22Rv1 (cell line): ENCODE results near the gene KCNIP4.

ENCODE experiments used
- H3K27ac ChIP-seq: fragments of 450-650 bp; 2 replicates; pipeline ENCODE4 v1.5.1; 2017
- ZFX ChIP-seq: fragments of 450-650 bp; IDR thresholded peaks from 2 replicates; pipeline ENCODE4 v1.6.1; 2017; ENCODE audit warnings: antibody characterized with exemption, borderline replicate concordance
- TF ChIP-seq, protein P1 (sequence below): fragments of 450-650 bp; IDR thresholded peaks from 2 replicates; pipeline ENCODE4 v1.5.1; 2017; ENCODE audit warnings: mild to moderate bottlenecking

KCNIP4 gene

DNA sequence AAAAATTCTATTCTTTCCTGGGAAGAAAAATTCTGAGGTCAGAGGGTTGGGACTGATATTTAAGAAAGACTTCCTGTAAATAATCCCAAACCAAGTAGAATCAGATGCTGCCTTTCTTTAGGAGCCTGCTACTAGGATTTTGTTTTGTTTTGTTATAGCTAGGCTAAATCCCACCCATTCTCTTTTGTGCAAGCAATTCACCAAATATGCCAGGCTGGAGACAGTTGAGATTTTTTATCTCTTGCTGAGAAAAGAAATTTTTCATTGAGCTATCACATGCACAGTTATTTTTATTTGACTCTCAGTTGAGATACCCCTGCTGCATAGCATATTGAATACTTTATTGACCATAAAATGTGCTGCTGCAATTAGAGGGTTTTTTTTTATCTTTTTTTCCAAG, 196.0 kb downstream of the KCNIP4 start:
- no peak overlapping the region for H3K27ac ChIP-seq
- TF ChIP-seq ZFX = no peak
- TF ChIP-seq, protein P1, sequence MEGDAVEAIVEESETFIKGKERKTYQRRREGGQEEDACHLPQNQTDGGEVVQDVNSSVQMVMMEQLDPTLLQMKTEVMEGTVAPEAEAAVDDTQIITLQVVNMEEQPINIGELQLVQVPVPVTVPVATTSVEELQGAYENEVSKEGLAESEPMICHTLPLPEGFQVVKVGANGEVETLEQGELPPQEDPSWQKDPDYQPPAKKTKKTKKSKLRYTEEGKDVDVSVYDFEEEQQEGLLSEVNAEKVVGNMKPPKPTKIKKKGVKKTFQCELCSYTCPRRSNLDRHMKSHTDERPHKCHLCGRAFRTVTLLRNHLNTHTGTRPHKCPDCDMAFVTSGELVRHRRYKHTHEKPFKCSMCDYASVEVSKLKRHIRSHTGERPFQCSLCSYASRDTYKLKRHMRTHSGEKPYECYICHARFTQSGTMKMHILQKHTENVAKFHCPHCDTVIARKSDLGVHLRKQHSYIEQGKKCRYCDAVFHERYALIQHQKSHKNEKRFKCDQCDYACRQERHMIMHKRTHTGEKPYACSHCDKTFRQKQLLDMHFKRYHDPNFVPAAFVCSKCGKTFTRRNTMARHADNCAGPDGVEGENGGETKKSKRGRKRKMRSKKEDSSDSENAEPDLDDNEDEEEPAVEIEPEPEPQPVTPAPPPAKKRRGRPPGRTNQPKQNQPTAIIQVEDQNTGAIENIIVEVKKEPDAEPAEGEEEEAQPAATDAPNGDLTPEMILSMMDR = no peak

DNA sequence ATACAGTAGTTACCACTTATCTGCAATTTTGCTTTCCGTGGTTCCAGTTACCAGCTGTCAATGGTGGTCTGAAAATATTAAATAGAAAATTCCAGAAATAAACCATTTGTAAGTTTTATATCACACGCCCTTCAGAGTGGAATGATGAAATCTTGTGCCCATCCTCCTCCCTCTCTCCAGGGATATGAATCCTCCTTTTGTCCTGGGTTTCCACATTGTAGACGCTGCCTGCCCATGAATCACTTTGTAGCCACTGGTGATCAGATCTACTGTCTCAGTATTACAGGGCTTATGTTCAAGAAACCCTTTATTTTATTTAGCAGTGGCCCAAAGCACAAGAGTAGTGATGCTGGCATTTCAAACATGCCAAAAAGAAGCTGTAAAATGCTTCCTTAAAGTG, 198.6 kb downstream of the KCNIP4 start:
- TF ChIP-seq ZFX = no peak
- TF ChIP-seq, protein P1 = no peak
- no peak overlapping the region for H3K27ac ChIP-seq

DNA sequence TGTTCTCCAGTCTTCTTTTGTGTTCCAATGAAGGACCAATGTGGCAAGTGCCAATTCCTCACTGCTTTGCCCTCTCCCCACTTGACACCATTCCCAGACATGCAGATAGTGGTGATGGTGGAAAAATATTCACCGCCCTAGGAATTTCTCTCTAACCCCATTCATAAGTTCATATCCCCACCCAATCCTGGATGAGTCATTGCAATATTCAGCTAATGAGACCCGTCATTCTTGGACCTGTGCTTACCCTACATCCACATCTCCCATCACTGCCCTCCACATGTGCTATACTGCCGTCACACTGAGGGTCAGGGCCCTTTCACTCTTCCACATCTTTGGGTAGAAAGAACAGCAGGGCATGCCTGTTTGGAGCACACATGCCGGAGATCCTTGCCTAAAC, 199.2 kb downstream of the KCNIP4 start:
- H3K27ac ChIP-seq = no peak overlapping the region
- TF ChIP-seq, protein P1 = no peak
- TF ChIP-seq ZFX = no peak

DNA sequence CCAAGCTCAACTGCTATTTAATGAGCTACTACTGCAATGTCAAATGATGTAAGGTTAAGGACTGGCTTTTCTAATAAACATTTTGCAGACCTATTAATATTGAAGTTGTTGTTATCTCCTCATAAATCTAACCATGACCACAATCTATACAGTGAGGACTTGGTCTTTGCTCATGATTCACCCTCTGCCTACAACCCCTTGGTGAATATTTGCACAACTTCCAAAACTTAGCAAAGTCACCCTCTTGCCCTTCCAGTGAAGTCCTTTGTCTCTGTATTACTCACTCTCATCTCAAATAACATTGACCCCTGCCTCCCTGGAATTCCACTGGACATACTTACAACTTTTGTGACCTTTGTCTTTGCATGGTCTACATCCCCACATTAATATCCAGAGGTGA, 204.5 kb downstream of the KCNIP4 start:
- no peak overlapping the region for H3K27ac ChIP-seq
- no peak for TF ChIP-seq ZFX
- TF ChIP-seq, protein P1 = no peak

DNA sequence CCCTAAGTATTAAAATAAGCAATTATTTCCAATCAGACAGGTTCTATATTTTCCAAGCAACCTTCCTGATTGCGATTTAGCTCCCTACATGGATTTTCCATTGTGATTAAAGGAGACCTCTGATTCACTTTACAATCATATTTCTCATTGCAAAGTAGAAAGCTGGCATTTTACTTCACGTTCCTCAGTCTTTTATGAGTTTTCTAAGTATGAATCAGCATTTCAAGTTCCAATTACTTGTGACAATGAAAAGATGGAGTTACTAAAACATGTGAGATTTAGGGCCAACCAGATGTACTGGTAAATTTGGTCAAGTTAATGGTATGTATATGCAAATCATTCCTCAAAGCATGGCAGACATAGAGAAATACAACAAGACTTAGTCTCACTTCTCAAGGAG, 206.2 kb downstream of the KCNIP4 start:
- H3K27ac ChIP-seq = no peak overlapping the region
- TF ChIP-seq ZFX = no peak
- TF ChIP-seq, protein P1 = no peak

DNA sequence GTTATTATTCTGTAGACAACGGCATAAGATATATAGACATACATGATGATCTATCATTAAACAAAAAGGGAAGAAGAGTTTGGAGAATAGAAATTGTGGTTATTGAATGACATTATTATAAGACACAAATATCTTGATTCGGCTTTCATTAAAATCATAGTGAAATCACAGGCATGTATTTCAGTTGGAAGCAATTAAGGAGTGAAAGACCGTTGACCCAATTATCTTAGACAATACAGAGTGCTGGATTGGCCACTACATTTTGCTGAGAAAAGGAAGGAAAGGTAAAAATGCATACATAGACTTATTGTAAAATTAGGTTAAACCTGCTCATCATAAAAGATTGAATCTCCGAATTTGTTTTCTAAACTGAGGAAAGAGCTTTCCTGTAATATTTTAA, 209.8 kb downstream of the KCNIP4 start:
- no peak for TF ChIP-seq ZFX
- TF ChIP-seq, protein P1 = no peak
- no peak overlapping the region for H3K27ac ChIP-seq

DNA sequence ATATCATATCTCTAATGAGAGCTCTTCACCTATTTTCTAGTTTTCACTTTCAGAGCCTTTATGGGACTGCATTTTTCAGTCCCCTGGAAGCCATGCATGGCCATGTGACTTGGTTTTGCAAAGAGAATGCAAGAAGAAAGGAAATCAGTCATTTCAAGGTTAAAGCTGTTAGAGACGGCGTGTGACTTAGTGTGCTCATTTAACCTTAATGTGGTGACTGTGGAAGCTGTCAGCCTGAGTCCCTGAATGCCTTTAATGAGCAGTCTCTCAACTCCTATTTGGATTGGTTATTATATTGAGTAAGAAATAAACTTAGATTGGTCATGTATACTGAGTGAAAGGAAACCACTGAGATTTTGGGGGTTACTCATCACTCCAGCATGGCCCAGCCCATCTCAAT, 212.7 kb downstream of the KCNIP4 start:
- H3K27ac ChIP-seq = no peak overlapping the region
- TF ChIP-seq, protein P1 = no peak
- no peak for TF ChIP-seq ZFX
